ENCODE data around the gene AHDC1.

AHDC1 gene

DNA sequence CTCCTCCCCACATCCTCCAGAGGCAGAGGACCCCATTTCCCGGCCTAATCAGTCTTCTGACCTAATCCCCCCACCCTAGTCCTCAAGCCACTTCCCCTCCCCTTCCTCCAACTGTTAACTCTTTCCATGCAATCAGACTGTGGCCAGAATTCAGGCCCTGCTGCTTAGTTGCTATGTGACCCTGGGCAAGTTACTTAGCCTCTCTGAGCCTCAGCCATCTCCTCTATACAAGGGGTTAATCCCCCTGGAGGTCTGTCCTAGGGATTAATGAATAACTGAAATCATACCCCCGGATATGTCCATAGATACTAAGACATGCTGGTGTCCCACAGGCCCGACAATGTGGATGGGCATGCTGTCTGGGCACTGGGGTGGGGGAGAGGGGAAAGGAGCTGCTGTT lies 18.3 kb downstream of the AHDC1 start:
- no peak overlapping the region for H3K4me3 ChIP-seq (ENCODE audit: low read depth, low read length)
- no peaks in the 10 kb centered on the region for H3K27me3 ChIP-seq (ENCODE audit: control insufficient read depth, insufficient read depth, low read length)
- peaks cover 9% of the 10 kb centered on the region; the same call in 1 of the 2 replicates for H3K4me1 ChIP-seq (ENCODE audit: control insufficient read depth, insufficient read depth, low read length)
- H3K9me3 ChIP-seq (ENCODE audit: control insufficient read depth, insufficient read depth, low read depth, low read length) = no peaks in the 10 kb centered on the region
- H3K36me3 ChIP-seq (ENCODE audit: control insufficient read depth, insufficient read depth, low read length) = peaks cover 9% of the 10 kb centered on the region; the same call in 1 of the 2 replicates
- H3K27ac ChIP-seq (ENCODE audit: low read depth, low read length) = no peak overlapping the region
- no peak overlapping the region for H3K9ac ChIP-seq (ENCODE audit: low read length)

GRCh38 chr1:27584453-27584852 lies 19.5 kb downstream of the AHDC1 start:
- Histone ChIP-seq H3K27ac (ENCODE audit: low read depth, low read length) (no peak overlapping the region), H3K4me1 (ENCODE audit: control insufficient read depth, insufficient read depth, low read length) (no peaks in the 10 kb centered on the region)

DNA sequence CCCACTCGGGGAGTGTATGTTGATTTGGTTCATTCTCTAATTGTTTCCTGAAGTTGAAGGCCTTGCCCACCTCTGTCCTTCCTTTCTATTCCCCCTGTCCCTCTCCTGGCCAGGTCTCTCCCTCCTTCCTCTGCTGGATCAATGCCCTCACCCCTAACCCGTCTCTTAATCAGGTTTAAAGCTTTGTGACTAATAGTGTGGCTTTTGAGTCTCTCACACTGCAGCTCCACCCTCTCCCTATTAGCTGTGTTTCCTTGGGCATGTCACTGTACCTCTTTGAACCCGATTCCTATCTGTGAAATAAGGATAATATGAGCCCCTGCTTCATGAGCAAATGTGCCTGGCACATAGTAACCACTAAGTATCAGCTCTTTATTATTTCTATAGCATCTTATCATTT lies 20.5 kb downstream of the AHDC1 start:
- Histone ChIP-seq H3K4me1 (ENCODE audit: control insufficient read depth, insufficient read depth, low read length) (no peaks in the 10 kb centered on the region), H3K9me3 (ENCODE audit: control insufficient read depth, insufficient read depth, low read depth, low read length) (no peaks in the 10 kb centered on the region), H3K27ac (ENCODE audit: low read depth, low read length) (no peak overlapping the region), H3K4me3 (ENCODE audit: low read depth, low read length) (no peak overlapping the region), H3K9ac (ENCODE audit: low read length) (no peak overlapping the region), H3K27me3 (ENCODE audit: control insufficient read depth, insufficient read depth, low read length) (no peaks in the 10 kb centered on the region), H3K36me3 (ENCODE audit: control insufficient read depth, insufficient read depth, low read length) (peaks cover 1% of the 10 kb centered on the region; the same call in 1 of the 2 replicates)

More at GRCh38 chr1:27584453-27584852, 19.5 kb downstream of the AHDC1 start:
- no peaks in the 10 kb centered on the region for H3K27me3 ChIP-seq (ENCODE audit: control insufficient read depth, insufficient read depth, low read length)
- H3K9me3 ChIP-seq (ENCODE audit: control insufficient read depth, insufficient read depth, low read depth, low read length) = no peaks in the 10 kb centered on the region
- no peak overlapping the region for H3K9ac ChIP-seq (ENCODE audit: low read length)
- H3K4me3 ChIP-seq (ENCODE audit: low read depth, low read length) = no peak overlapping the region
- peaks cover 8% of the 10 kb centered on the region; the same call in 1 of the 2 replicates for H3K36me3 ChIP-seq (ENCODE audit: control insufficient read depth, insufficient read depth, low read length)

- Histone ChIP-seq H3K4me3 (ENCODE audit: low read depth, low read length) (no peak overlapping the region), H3K4me1 (ENCODE audit: control insufficient read depth, insufficient read depth, low read length) (peaks cover 4% of the 10 kb centered on the region; the same call in 1 of the 2 replicates), H3K36me3 (ENCODE audit: control insufficient read depth, insufficient read depth, low read length) (no peaks in the 10 kb centered on the region), H3K27me3 (ENCODE audit: control insufficient read depth, insufficient read depth, low read length) (no peaks in the 10 kb centered on the region), H3K9me3 (ENCODE audit: control insufficient read depth, insufficient read depth, low read depth, low read length) (no peaks in the 10 kb centered on the region), H3K27ac (ENCODE audit: low read depth, low read length) (no peak overlapping the region), H3K9ac (ENCODE audit: low read length) (no peak overlapping the region)
These were observed 22.1 kb downstream of the AHDC1 start for GRCh38 chr1:27581823-27582243.

- H3K9me3 ChIP-seq (ENCODE audit: control insufficient read depth, insufficient read depth, low read depth, low read length) = no peaks in the 10 kb centered on the region
- no peak overlapping the region for H3K9ac ChIP-seq (ENCODE audit: low read length)
- no peak overlapping the region for H3K27ac ChIP-seq (ENCODE audit: low read depth, low read length)
- H3K4me1 ChIP-seq (ENCODE audit: control insufficient read depth, insufficient read depth, low read length) = peaks cover 35% of the 10 kb centered on the region
- no peaks in the 10 kb centered on the region for H3K27me3 ChIP-seq (ENCODE audit: control insufficient read depth, insufficient read depth, low read length)
- H3K4me3 ChIP-seq (ENCODE audit: low read depth, low read length) = no peak overlapping the region
- H3K36me3 ChIP-seq (ENCODE audit: control insufficient read depth, insufficient read depth, low read length) = no peaks in the 10 kb centered on the region
These were observed 26.3 kb downstream of the AHDC1 start for GRCh38 chr1:27577504-27578188.

- H3K27me3 ChIP-seq (ENCODE audit: control insufficient read depth, insufficient read depth, low read length) = no peaks in the 10 kb centered on the region
- H3K4me1 ChIP-seq (ENCODE audit: control insufficient read depth, insufficient read depth, low read length) = peaks cover 43% of the 10 kb centered on the region
- H3K36me3 ChIP-seq (ENCODE audit: control insufficient read depth, insufficient read depth, low read length) = no peaks in the 10 kb centered on the region
- H3K27ac ChIP-seq (ENCODE audit: low read depth, low read length) = no peak overlapping the region
- H3K9me3 ChIP-seq (ENCODE audit: control insufficient read depth, insufficient read depth, low read depth, low read length) = no peaks in the 10 kb centered on the region
- H3K4me3 ChIP-seq (ENCODE audit: low read depth, low read length) = no peak overlapping the region
- no peak overlapping the region for H3K9ac ChIP-seq (ENCODE audit: low read length)
These were observed 27.1 kb downstream of the AHDC1 start for GRCh38 chr1:27576806-27577227.

DNA sequence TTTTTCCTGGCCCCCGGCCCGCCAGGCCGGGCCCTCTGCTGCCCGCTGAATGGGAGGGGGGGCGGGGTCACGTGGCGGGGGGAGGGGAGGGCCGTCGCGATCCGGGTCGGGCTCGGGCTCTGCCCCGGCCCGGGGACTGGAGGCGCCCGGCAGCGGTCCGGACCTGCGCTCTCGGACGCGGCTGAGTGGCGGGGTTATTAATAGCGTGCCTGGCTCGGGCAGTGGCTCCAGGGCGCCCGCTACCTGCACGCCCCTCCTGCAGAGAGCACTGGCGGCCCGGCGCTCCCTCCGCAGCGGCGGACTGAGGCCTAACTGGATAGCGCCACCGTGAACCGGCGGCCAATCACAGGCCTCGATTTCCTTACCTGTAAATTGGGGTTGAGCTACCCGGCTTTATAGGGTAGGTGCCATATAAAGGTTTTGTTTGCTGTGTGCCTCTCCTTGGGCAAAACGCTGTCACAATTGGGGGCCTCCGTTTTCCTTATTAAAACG lies 28.1 kb downstream of the AHDC1 start:
- Histone ChIP-seq H3K9ac (ENCODE audit: low read length) (peak overlapping the region; percentile 58), H3K4me3 (ENCODE audit: low read depth, low read length) (peak overlapping the region; percentile 63), H3K9me3 (ENCODE audit: control insufficient read depth, insufficient read depth, low read depth, low read length) (no peaks in the 10 kb centered on the region), H3K4me1 (ENCODE audit: control insufficient read depth, insufficient read depth, low read length) (peaks cover 51% of the 10 kb centered on the region), H3K27me3 (ENCODE audit: control insufficient read depth, insufficient read depth, low read length) (no peaks in the 10 kb centered on the region), H3K36me3 (ENCODE audit: control insufficient read depth, insufficient read depth, low read length) (no peaks in the 10 kb centered on the region), H3K27ac (ENCODE audit: low read depth, low read length) (no peak overlapping the region; the same call in 1 of the 2 replicates)

DNA sequence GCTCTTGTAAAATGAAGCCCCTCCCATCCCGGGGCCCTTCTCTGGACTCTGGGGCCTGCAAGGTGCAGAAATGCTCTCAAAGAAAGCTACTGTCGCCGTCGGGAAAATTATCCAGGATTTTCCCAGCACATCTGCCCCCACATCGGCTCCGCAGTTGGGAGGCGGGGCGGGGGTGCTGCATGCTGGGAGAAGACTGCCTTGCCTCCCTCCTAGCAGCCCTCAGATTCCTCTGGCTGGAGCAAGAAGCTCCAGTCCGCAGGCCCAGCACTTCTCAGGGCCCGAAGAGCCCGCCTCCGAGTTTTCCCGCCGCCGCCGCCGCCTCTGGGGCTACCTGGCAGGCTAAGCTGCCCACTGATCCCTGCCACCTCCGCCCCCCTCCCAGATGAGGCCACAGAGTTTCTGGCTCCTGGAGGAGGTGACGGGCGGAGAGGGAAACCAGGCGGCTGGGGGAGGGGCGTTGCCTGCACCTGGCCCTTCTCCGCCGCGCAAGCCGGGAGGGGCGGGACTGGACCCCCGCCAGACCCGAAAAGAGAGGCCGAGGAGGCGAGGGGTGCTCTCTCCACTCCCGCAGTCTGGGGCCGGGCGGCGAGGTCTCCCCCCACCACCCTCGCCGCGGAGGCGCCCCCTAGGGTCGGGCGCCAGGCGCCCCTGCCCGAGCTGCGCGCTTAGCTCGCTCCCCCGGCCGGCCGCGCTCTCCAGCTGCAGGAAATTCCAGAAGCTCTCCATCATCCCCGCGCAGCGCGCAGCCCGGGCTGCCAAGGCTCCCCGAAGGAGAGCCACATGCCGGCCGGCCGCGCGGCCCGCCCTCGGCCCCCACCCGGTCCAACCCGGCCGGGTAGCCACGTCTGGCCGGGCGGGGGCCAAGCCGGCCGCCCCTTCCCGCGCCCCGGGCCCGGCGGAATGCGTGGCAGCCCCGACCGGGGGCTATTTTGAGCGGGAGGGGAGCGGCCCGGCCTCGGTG lies 28.8 kb downstream of the AHDC1 start:
- peak overlapping the region; percentile 91 for H3K27ac ChIP-seq (ENCODE audit: low read depth, low read length)
- no peaks in the 10 kb centered on the region for H3K36me3 ChIP-seq (ENCODE audit: control insufficient read depth, insufficient read depth, low read length)
- peaks cover 58% of the 10 kb centered on the region for H3K4me1 ChIP-seq (ENCODE audit: control insufficient read depth, insufficient read depth, low read length)
- H3K4me3 ChIP-seq (ENCODE audit: low read depth, low read length) = peak overlapping the region; percentile 63
- H3K9me3 ChIP-seq (ENCODE audit: control insufficient read depth, insufficient read depth, low read depth, low read length) = no peaks in the 10 kb centered on the region
- peak overlapping the region; percentile 78 for H3K9ac ChIP-seq (ENCODE audit: low read length)
- no peaks in the 10 kb centered on the region for H3K27me3 ChIP-seq (ENCODE audit: control insufficient read depth, insufficient read depth, low read length)

- H3K4me1 ChIP-seq (ENCODE audit: control insufficient read depth, insufficient read depth, low read length) = peaks cover 68% of the 10 kb centered on the region
- no peaks in the 10 kb centered on the region for H3K27me3 ChIP-seq (ENCODE audit: control insufficient read depth, insufficient read depth, low read length)
- no peaks in the 10 kb centered on the region for H3K9me3 ChIP-seq (ENCODE audit: control insufficient read depth, insufficient read depth, low read depth, low read length)
- no peak overlapping the region for H3K27ac ChIP-seq (ENCODE audit: low read depth, low read length)
- no peaks in the 10 kb centered on the region for H3K36me3 ChIP-seq (ENCODE audit: control insufficient read depth, insufficient read depth, low read length)
- peak overlapping the region; percentile 63 for H3K4me3 ChIP-seq (ENCODE audit: low read depth, low read length)
- H3K9ac ChIP-seq (ENCODE audit: low read length) = peak overlapping the region; percentile 78
These were observed 29.8 kb downstream of the AHDC1 start for GRCh38 chr1:27574001-27574781.

DNA sequence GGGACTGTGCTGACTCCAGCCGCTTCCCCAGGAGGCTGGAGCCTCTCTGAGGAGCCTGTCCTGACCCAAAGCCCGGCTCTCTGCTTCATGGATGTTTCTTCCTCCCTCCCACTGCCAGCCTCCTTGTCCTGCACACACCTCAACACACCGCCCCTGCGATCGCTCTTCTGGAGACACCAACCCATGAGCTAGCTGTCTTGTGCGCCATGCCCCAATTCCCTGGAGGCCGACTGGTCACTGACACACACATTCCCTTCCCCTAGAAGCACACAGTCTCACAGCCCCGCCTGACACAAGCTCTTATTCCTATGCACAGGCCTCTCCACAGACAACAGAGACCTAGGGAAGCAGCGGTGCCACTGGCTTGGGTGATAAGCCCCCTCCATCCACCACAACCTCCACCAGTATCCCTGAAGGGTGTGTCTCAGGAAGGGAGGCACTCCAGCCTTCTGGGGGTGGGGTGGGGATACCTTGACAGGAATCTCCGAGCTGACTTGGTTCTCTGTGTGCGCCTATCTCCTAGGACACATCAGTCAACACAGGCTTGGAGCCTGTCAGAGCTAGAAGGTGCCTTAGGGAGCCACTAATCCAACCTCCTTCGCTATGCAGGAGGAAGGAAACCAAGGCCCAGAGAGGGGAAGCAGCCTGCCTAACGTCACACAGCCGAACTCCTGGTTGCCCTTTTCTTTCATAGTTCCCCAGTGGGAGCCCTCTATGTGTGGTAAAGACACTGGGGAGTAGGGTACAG lies 31.1 kb downstream of the AHDC1 start:
- no peaks in the 10 kb centered on the region for H3K36me3 ChIP-seq (ENCODE audit: control insufficient read depth, insufficient read depth, low read length)
- H3K4me1 ChIP-seq (ENCODE audit: control insufficient read depth, insufficient read depth, low read length) = peaks cover 74% of the 10 kb centered on the region
- no peak overlapping the region for H3K27ac ChIP-seq (ENCODE audit: low read depth, low read length)
- no peaks in the 10 kb centered on the region for H3K9me3 ChIP-seq (ENCODE audit: control insufficient read depth, insufficient read depth, low read depth, low read length)
- H3K27me3 ChIP-seq (ENCODE audit: control insufficient read depth, insufficient read depth, low read length) = no peaks in the 10 kb centered on the region
- H3K9ac ChIP-seq (ENCODE audit: low read length) = peak overlapping the region; percentile 43
- H3K4me3 ChIP-seq (ENCODE audit: low read depth, low read length) = peak overlapping the region; percentile 35; the same call in 1 of the 2 replicates

Measured in HUES6 (cell line).